HepG2 (cell line): ENCODE measurements around the gene HNRNPL. TPM values are rescaled to one million over a fixed set of nuclear protein-coding genes. Genes with fewer than 3 reads are reported as not detected.
A peak's percentile ranks its signal among the peaks of the same experiment; 100 is the strongest.

ENCODE experiments used
- FIP1L1 ChIP-seq: fragments of 200-400 bp; formaldehyde crosslinking; IDR thresholded peaks from 2 replicates; pipeline ENCODE4 v1.6.1; 2018; ENCODE audit warnings: low read depth, mild to moderate bottlenecking, low read length, moderate library complexity, borderline replicate concordance; ENCODE audit not compliant: insufficient read depth
- FOXO4 ChIP-seq: sonication (generic); formaldehyde crosslinking; conservative IDR thresholded peaks from 2 replicates; pipeline ENCODE4 v1.8.1; 2023; ENCODE audit warnings: missing genetic modification reagents
- MIER2 ChIP-seq: IDR thresholded peaks from 2 replicates; pipeline ENCODE4 v1.6.1; 2016; ENCODE audit warnings: missing biosample characterization, missing genetic modification reagents
- NCOA2 ChIP-seq: sonication (generic); formaldehyde crosslinking; IDR thresholded peaks from 2 replicates; pipeline ENCODE4 v1.8.0; 2022; ENCODE audit warnings: inconsistent platforms
- NFKB2 ChIP-seq: sonication (generic); formaldehyde crosslinking; IDR thresholded peaks from 2 replicates; pipeline ENCODE4 v1.4.0; 2020; ENCODE audit warnings: missing genetic modification reagents, borderline replicate concordance
- PAF1 ChIP-seq: IDR thresholded peaks from 2 replicates; pipeline ENCODE4 v1.6.1; 2016; ENCODE audit warnings: missing genetic modification reagents, missing compliant biosample characterization
- POLR2AphosphoS2 ChIP-seq: IDR thresholded peaks from 2 replicates; pipeline ENCODE4 v1.6.1; 2011; ENCODE audit warnings: low read depth, low read length, improper control_type of control experiment
- POLR2AphosphoS5 ChIP-seq: IDR thresholded peaks from 2 replicates; pipeline ENCODE4 v1.6.1; 2012; ENCODE audit warnings: low read depth, low read length
- RBFOX2 ChIP-seq: fragments of 200-400 bp; formaldehyde crosslinking; IDR thresholded peaks from 2 replicates; pipeline ENCODE4 v1.6.1; 2017; ENCODE audit warnings: low read depth, mild to moderate bottlenecking, low read length
- RELA ChIP-seq: sonication (generic); formaldehyde crosslinking; IDR thresholded peaks from 2 replicates; pipeline ENCODE4 v1.4.0; 2020; ENCODE audit warnings: missing genetic modification reagents
- SNAPC5 ChIP-seq: sonication (generic); formaldehyde crosslinking; IDR thresholded peaks from 2 replicates; pipeline ENCODE4 v1.8.1; 2023; ENCODE audit warnings: mild to moderate bottlenecking, missing genetic modification reagents, borderline replicate concordance
- ZBTB25 ChIP-seq: IDR thresholded peaks from 2 replicates; pipeline ENCODE4 v1.6.1; 2018; ENCODE audit warnings: missing genetic modification reagents
- ZNF264 ChIP-seq: sonication (generic); formaldehyde crosslinking; IDR thresholded peaks from 2 replicates; pipeline ENCODE4 v1.4.0; 2020; ENCODE audit warnings: missing genetic modification reagents
- ZNF382 ChIP-seq: sonication (generic); formaldehyde crosslinking; IDR thresholded peaks from 2 replicates; pipeline ENCODE4 v1.5.0; 2020; ENCODE audit warnings: missing genetic modification reagents, mild to moderate bottlenecking, borderline replicate concordance
- ZSCAN12 ChIP-seq: sonication (generic); formaldehyde crosslinking; IDR thresholded peaks from 2 replicates; pipeline ENCODE4 v1.9.0; 2021; ENCODE audit warnings: mild to moderate bottlenecking, missing genetic modification reagents
- ZZZ3 ChIP-seq: sonication (generic); formaldehyde crosslinking; IDR thresholded peaks from 2 replicates; pipeline ENCODE4 v1.4.0; 2020; ENCODE audit warnings: missing genetic modification reagents, mild to moderate bottlenecking, borderline replicate concordance
- polyA plus RNA-seq, 8 experiments: library from polyadenylated mRNA; depleted of rRNA in 3 of 8; stranded (reverse) in 7 of 8; unstranded in 1 of 8; fragments of >200 nt; fragmentation: Illumina TruSeq in 4 of 8; extraction: Trizol in 4 of 8; gene quantifications; 2 replicates each; pipeline versions ENCODE4 v1.2.1 to v1.2.3, GENCODE V29; 2011 to 2016; ENCODE audit warnings: low read depth in 4 of 8, missing spikeins in 1 of 8, mixed read lengths in 1 of 8; ENCODE audit not compliant: insufficient read depth in 1 of 8
- total RNA-seq, 5 experiments: library from RNA; depleted of rRNA; stranded (reverse); fragments of >200 nt; fragmentation: Illumina TruSeq; extraction: Trizol; gene quantifications; 2 replicates each; pipeline ENCODE4 v1.2.3, GENCODE V29; 2016; ENCODE audit warnings: low read depth in 1 of 5
- TF ChIP-seq, protein P1 (sequence below): sonication (generic); formaldehyde crosslinking; IDR thresholded peaks from 2 replicates; pipeline ENCODE4 v1.4.0; 2020; ENCODE audit warnings: missing genetic modification reagents, borderline replicate concordance

The HNRNPL gene
- total and polyA plus RNA-seq, 2 of the 13 experiments (the other 11 are each of a cell fraction or from before 2014, with no cell fraction given), result 156 to 278 TPM

- TF ChIP-seq ZZZ3 (no peak), RELA (CRISPR knock-in tag) (no peak), SNAPC5 (CRISPR knock-in tag) (no peak), FIP1L1 (no peak), MIER2 (no peak), POLR2AphosphoS2 (peak; percentile 9; the same call in 1 of the 2 replicates), ZSCAN12 (CRISPR knock-in tag) (no peak), RBFOX2 (peak; percentile 64), PAF1 (CRISPR knock-in tag) (0 out of 2 replicates have a peak, but pooled peaks have one; percentile 13), ZNF264 (CRISPR knock-in tag) (no peak), NFKB2 (peak; percentile 3; the same call in 1 of the 2 replicates), FOXO4 (CRISPR knock-in tag) (0 out of 2 replicates have a peak, but pooled peaks have one; percentile 77), POLR2AphosphoS5 (0 out of 2 replicates have a peak, but pooled peaks have one; percentile 16), NCOA2 (CRISPR knock-in tag) (no peak), ZBTB25 (CRISPR knock-in tag) (no peak), ZNF382 (CRISPR knock-in tag) (no peak)
- TF ChIP-seq, protein P1, sequence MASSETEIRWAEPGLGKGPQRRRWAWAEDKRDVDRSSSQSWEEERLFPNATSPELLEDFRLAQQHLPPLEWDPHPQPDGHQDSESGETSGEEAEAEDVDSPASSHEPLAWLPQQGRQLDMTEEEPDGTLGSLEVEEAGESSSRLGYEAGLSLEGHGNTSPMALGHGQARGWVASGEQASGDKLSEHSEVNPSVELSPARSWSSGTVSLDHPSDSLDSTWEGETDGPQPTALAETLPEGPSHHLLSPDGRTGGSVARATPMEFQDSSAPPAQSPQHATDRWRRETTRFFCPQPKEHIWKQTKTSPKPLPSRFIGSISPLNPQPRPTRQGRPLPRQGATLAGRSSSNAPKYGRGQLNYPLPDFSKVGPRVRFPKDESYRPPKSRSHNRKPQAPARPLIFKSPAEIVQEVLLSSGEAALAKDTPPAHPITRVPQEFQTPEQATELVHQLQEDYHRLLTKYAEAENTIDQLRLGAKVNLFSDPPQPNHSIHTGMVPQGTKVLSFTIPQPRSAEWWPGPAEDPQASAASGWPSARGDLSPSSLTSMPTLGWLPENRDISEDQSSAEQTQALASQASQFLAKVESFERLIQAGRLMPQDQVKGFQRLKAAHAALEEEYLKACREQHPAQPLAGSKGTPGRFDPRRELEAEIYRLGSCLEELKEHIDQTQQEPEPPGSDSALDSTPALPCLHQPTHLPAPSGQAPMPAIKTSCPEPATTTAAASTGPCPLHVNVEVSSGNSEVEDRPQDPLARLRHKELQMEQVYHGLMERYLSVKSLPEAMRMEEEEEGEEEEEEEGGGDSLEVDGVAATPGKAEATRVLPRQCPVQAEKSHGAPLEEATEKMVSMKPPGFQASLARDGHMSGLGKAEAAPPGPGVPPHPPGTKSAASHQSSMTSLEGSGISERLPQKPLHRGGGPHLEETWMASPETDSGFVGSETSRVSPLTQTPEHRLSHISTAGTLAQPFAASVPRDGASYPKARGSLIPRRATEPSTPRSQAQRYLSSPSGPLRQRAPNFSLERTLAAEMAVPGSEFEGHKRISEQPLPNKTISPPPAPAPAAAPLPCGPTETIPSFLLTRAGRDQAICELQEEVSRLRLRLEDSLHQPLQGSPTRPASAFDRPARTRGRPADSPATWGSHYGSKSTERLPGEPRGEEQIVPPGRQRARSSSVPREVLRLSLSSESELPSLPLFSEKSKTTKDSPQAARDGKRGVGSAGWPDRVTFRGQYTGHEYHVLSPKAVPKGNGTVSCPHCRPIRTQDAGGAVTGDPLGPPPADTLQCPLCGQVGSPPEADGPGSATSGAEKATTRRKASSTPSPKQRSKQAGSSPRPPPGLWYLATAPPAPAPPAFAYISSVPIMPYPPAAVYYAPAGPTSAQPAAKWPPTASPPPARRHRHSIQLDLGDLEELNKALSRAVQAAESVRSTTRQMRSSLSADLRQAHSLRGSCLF, result no peak
- TF ChIP-seq, all 625 proteins: peak for 14
Observed at GRCh38 chr19:38838208-38838985, 11.4 kb downstream of the HNRNPL start (continued).
